SH-SY5Y (cell line): ENCODE measurements around the gene MBNL1.

Source experiments
- GATA2 ChIP-seq: IDR thresholded peaks from 2 replicates; pipeline ENCODE4 v1.6.1; 2011; ENCODE audit warnings: mild to moderate bottlenecking, low read depth, low read length
- GATA3 ChIP-seq: IDR thresholded peaks from 2 replicates; pipeline ENCODE4 v1.6.1; 2011; ENCODE audit warnings: low read depth, mild to moderate bottlenecking, low read length, moderate library complexity

DNA sequence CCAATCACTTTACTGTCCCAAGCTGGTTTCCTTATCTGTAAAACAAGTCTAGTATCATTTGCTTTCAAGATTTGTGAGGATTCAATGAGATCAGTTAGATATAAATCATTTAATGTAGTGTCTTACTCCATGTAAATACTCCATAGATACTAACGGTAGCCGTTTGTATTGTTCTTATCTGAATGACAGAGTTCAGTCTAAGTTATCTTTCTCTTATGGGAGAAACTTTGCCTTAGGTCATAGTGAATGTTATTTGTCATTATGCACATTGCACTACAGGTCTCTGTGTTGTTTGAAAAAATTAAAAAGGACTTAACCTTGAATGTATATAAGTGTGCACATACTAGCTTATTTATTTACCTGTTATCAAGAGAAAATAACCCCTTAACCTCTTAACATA is 44.7 kb downstream of the MBNL1 start:
- TF ChIP-seq GATA2 = no peak
- no peak for TF ChIP-seq GATA3
